Rectal smooth muscle tissue (tissue), 1 donor: ENCODE results near the gene PRR23E.

Experiments used
- H3K27ac ChIP-seq: one replicate; pipeline ENCODE4 v1.7.0; 2013; ENCODE audit warnings: low read depth, low read length, inconsistent platforms
- H3K27me3 ChIP-seq: one replicate; pipeline ENCODE4 v1.7.0; 2013; ENCODE audit warnings: low read length; ENCODE audit not compliant: control insufficient read depth, insufficient read depth
- H3K36me3 ChIP-seq: one replicate; pipeline ENCODE4 v1.7.0; 2013; ENCODE audit warnings: low read length; ENCODE audit not compliant: control insufficient read depth, insufficient read depth
- H3K4me1 ChIP-seq: one replicate; pipeline ENCODE4 v1.7.0; 2013; ENCODE audit warnings: low read length; ENCODE audit not compliant: control insufficient read depth, insufficient read depth
- H3K4me3 ChIP-seq: one replicate; pipeline ENCODE4 v1.7.0; 2013; ENCODE audit warnings: low read length
- H3K9ac ChIP-seq: one replicate; pipeline ENCODE4 v1.7.0; 2013; ENCODE audit warnings: low read length

PRR23E gene

GRCh38 chr3:127209155-127209839 is 16.4 kb downstream of the PRR23E start:
- no peaks in the 10 kb centered on the region for H3K4me1 ChIP-seq
- peaks cover 2% of the 10 kb centered on the region for H3K27me3 ChIP-seq
- no peak overlapping the region for H3K4me3 ChIP-seq
- H3K27ac ChIP-seq = no peak overlapping the region
- no peak overlapping the region for H3K9ac ChIP-seq
- H3K36me3 ChIP-seq = no peaks in the 10 kb centered on the region

GRCh38 chr3:127209840-127210653 is 17.1 kb downstream of the PRR23E start:
- Histone ChIP-seq H3K27me3 (peaks cover 2% of the 10 kb centered on the region), H3K9ac (no peak overlapping the region), H3K36me3 (no peaks in the 10 kb centered on the region), H3K27ac (no peak overlapping the region), H3K4me3 (no peak overlapping the region), H3K4me1 (no peaks in the 10 kb centered on the region)

DNA sequence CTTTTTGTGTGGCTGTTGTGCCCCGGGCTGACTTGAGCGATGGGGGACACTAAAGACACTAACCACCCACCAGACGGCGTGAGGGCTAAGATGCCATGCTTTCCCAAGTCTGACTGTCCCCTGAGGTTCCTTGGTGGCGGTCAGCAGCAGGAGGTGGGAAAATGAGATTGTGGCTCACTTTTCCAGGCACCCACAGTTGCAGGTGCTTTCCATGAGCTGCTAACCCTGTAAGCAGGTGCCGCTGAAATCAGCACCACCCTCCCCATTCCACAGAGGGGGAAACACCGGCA is 17.7 kb downstream of the PRR23E start:
- H3K27me3 ChIP-seq = peaks cover 2% of the 10 kb centered on the region
- H3K9ac ChIP-seq = no peak overlapping the region
- no peaks in the 10 kb centered on the region for H3K36me3 ChIP-seq

DNA sequence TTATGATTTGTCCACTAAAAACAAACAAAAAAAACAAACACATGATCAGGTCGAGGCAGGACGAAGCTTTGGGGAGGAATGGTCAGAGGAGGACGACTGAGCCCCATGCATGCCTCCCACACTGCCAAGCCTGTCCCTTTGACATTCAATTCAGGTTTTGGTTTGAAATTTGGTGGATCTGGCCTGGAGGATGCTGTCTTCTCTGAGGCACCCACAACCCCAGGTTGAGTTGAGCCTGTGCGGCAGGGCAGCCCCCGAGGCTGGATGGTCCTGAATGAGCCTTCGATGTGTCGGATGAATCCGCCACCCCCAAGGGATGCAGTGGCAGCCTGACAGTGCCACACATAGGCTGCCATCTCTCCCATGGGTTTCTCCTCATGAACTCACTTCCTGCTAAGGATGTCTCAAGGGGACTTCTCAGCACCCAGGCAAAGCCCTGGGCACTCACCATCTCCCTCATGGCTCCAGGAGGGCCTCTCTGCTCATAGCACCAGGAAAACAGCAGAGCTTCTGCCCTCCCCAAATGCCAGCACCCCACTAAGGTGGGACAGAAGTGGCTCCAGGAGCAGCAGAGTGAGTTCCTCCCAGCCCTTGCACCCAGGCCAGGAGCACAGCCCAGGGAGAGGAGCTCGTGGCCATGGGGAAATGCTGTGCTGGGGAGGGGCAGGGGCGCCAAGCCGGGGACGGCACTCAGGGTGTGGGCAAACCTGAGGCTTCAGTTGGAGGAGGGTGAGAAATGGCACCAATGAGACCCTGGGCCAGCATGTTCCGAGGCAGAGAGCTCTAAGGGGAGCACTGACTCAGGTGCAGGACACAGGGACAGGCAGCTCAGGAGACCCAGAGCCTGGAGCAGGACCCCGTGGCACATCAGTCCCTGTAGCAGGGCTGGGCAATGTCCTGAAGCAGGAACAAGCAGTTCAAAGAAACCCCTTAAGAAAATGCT is 18.5 kb downstream of the PRR23E start:
- H3K4me1 ChIP-seq = no peaks in the 10 kb centered on the region
- H3K9ac ChIP-seq = no peak overlapping the region
- H3K27me3 ChIP-seq = peaks cover under 1% of the 10 kb centered on the region
- H3K27ac ChIP-seq = no peak overlapping the region
- H3K4me3 ChIP-seq = no peak overlapping the region
- no peaks in the 10 kb centered on the region for H3K36me3 ChIP-seq

More for the DNA sequence above, 17.7 kb downstream of the PRR23E start:
- no peak overlapping the region for H3K4me3 ChIP-seq
- H3K27ac ChIP-seq = no peak overlapping the region
- no peaks in the 10 kb centered on the region for H3K4me1 ChIP-seq

DNA sequence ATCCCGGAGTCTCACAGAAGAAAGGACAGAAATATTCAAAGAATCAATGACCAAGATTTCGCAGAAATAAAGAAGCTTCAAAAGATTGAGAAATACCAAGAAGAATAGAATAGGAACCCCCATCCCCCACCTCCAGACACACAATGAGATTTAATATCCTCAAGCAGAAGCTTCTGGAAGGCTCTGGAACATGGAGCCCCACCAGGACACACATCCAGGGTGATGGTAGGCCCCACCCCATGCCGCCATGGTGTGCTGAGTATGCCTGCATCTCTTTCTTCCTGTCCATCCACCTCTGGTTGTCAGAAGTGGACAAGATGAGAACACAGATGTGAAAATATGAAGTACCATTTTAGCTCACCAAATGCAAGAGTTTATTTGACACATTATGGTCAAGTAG is 19.3 kb downstream of the PRR23E start:
- no peak overlapping the region for H3K9ac ChIP-seq
- H3K4me1 ChIP-seq = no peaks in the 10 kb centered on the region
- H3K4me3 ChIP-seq = no peak overlapping the region
- no peak overlapping the region for H3K27ac ChIP-seq
- H3K36me3 ChIP-seq = no peaks in the 10 kb centered on the region
- H3K27me3 ChIP-seq = no peaks in the 10 kb centered on the region

DNA sequence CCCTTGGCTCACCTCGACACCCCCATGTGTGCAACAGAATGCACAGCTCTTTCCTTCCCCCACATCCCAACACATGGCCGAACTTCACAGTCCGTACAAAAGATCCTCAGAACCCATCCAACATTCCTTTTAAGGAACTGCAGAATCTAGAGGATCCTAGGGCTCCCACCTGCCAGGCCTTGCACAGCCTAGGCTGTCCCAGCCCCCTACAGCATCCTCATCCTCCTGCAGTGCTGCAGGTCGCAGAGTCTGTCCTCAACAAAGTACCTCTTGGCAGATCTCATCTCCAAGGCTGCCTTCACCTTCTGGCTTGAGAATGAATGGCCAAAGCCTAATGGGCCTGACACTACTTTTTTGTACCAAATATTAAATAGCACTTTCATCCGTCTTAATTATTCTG is 19.8 kb downstream of the PRR23E start:
- Histone ChIP-seq H3K27ac (no peak overlapping the region), H3K27me3 (no peaks in the 10 kb centered on the region), H3K36me3 (no peaks in the 10 kb centered on the region), H3K4me1 (no peaks in the 10 kb centered on the region), H3K4me3 (no peak overlapping the region), H3K9ac (no peak overlapping the region)

DNA sequence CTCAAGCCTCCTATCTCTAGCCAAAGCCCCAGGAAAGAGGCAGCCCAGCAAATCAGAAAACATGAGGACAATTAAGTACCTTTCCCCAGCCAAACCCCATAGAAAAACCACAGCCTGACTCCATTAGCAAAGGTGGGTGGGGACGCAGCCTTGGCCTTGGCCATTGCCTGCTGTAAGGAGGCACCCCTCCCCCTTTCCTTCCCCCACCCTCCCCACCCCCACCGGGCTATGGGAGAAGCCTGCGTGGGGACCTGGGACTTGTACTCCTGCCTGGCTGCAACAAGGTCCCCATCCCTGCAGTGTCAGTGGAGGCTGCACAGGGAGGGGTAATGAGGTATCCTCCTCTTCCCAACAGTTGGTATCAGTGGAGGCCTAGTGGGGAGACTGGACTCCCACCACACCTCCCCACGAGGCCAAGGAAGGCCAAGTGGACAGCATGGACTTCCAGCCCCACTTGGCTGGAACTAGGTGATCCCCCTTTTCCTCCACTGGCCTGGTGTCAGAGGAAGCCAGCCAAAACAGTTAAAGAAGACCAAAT is 20.5 kb downstream of the PRR23E start:
- Histone ChIP-seq H3K36me3 (no peaks in the 10 kb centered on the region), H3K27me3 (no peaks in the 10 kb centered on the region), H3K4me1 (no peaks in the 10 kb centered on the region), H3K27ac (no peak overlapping the region), H3K9ac (no peak overlapping the region), H3K4me3 (no peak overlapping the region)

GRCh38 chr3:127214975-127215374 is 22.0 kb downstream of the PRR23E start:
- no peak overlapping the region for H3K27ac ChIP-seq
- H3K27me3 ChIP-seq = no peaks in the 10 kb centered on the region
- no peak overlapping the region for H3K9ac ChIP-seq
- no peaks in the 10 kb centered on the region for H3K36me3 ChIP-seq
- H3K4me1 ChIP-seq = no peaks in the 10 kb centered on the region
- H3K4me3 ChIP-seq = no peak overlapping the region

GRCh38 chr3:127215714-127216414 is 22.9 kb downstream of the PRR23E start:
- Histone ChIP-seq H3K36me3 (no peaks in the 10 kb centered on the region), H3K4me1 (no peaks in the 10 kb centered on the region), H3K27ac (no peak overlapping the region), H3K4me3 (no peak overlapping the region), H3K9ac (no peak overlapping the region), H3K27me3 (no peaks in the 10 kb centered on the region)

- H3K4me1 ChIP-seq = no peaks in the 10 kb centered on the region
- no peak overlapping the region for H3K27ac ChIP-seq
- H3K9ac ChIP-seq = no peak overlapping the region
- H3K27me3 ChIP-seq = peaks cover 4% of the 10 kb centered on the region
- H3K4me3 ChIP-seq = no peak overlapping the region
- H3K36me3 ChIP-seq = no peaks in the 10 kb centered on the region
Observed at GRCh38 chr3:127216415-127217261, 23.7 kb downstream of the PRR23E start.
